Measurements from ENCODE around the gene RIPK1.

DNA sequence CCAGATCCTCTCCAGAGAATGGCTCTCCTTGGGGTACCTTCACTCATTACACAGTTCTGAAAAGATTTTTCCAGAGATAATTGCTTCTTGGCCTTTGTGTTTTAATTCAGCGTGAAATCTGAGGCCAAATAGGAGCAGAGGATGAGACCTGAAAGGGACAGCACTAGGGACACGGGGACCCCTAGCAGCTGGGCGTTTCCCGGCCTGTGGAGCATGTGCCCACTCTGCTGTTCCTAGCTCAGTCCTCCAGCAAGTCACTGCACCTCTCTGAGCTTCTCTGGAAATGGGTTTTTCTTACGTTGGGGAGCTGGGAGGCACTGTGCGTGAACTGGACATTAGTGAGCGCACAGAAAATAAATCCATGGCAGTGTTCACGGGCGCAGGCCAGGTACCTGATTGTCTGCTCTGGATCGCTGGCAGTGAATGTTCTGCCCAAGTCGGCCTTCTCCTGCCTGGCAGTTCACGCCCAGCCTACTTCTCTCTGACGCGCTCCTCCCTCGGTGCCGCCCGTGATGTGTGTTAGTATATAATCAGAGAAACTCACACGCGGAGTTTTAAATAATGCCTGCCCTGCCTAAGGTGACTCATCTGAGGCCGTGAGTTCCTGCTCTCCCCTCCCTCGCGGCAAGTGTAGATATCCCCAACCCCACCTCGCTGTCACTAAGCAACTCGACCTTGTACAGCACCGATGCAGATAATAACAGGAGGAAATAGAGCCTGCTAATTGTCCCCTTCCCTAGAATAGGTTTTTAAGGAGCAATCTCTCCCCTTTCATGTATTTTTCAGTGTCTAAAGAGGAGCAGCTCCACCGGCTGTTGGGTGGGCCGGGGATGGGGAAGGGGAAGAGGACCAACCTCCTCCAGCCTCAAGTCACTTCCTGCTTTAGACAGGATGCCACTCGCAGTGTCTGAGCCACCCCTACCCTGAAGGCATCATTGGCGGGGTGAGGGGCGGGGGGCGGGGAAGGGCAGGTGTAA is 91.8 kb downstream of the RIPK1 start:
- TF ChIP-seq CTCF (IDR thresholded peaks at IDR 0.05), result no peak
- peak; percentile 89 to 95 for TF ChIP-seq POLR2A (IDR thresholded peaks at IDR 0.05)
